ENCODE data around the gene SUPT3H.

SUPT3H gene

GRCh38 chr6:45229416-45229815, 148.3 kb downstream of the SUPT3H start:
- Histone ChIP-seq H3K27me3 (ENCODE audit: control insufficient read depth, insufficient read depth, low read length) (no peaks in the 10 kb centered on the region), H3K27ac (ENCODE audit: low read length) (no peak overlapping the region), H3K36me3 (ENCODE audit: control insufficient read depth, low read depth, low read length) (no peaks in the 10 kb centered on the region), H3K4me3 (ENCODE audit: low read length) (no peak overlapping the region), H3K9me3 (ENCODE audit: control insufficient read depth, low read depth, low read length) (no peaks in the 10 kb centered on the region), H3K4me1 (ENCODE audit: control insufficient read depth, low read depth, low read length) (no peaks in the 10 kb centered on the region), H3K9ac (ENCODE audit: low read length) (no peak overlapping the region)

DNA sequence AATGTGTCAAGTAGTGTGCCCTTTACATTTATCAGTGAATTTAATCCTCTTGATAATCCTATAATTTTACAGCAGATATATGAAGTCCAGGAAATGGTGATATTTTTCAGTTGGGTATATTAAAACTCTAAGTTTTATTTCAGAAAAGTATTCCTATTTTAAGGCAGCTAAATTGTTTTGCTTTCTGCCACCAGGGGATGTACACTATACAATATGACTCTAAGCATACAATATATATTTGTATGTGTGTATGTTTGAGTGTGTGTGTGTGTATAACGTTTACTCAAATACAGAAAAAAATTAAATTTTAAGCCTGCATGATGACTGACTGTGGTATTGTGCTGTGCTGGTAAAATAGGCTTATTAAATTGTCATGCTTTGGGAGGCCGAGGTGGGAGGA, 151.7 kb downstream of the SUPT3H start:
- H3K27ac ChIP-seq (ENCODE audit: low read length) = no peak overlapping the region
- no peak overlapping the region for H3K4me3 ChIP-seq (ENCODE audit: low read length)
- H3K9ac ChIP-seq (ENCODE audit: low read length) = no peak overlapping the region
- peaks cover 3% of the 10 kb centered on the region for H3K4me1 ChIP-seq (ENCODE audit: control insufficient read depth, low read depth, low read length)
- H3K36me3 ChIP-seq (ENCODE audit: control insufficient read depth, low read depth, low read length) = no peaks in the 10 kb centered on the region
- no peaks in the 10 kb centered on the region for H3K9me3 ChIP-seq (ENCODE audit: control insufficient read depth, low read depth, low read length)
- no peaks in the 10 kb centered on the region for H3K27me3 ChIP-seq (ENCODE audit: control insufficient read depth, insufficient read depth, low read length)

- H3K4me3 ChIP-seq (ENCODE audit: low read length) = no peak overlapping the region
- no peaks in the 10 kb centered on the region for H3K9me3 ChIP-seq (ENCODE audit: control insufficient read depth, low read depth, low read length)
- no peaks in the 10 kb centered on the region for H3K36me3 ChIP-seq (ENCODE audit: control insufficient read depth, low read depth, low read length)
- no peak overlapping the region for H3K9ac ChIP-seq (ENCODE audit: low read length)
- H3K27ac ChIP-seq (ENCODE audit: low read length) = no peak overlapping the region
- peaks cover 3% of the 10 kb centered on the region for H3K4me1 ChIP-seq (ENCODE audit: control insufficient read depth, low read depth, low read length)
- H3K27me3 ChIP-seq (ENCODE audit: control insufficient read depth, insufficient read depth, low read length) = no peaks in the 10 kb centered on the region
Observed at GRCh38 chr6:45222380-45222779, 155.4 kb downstream of the SUPT3H start.

DNA sequence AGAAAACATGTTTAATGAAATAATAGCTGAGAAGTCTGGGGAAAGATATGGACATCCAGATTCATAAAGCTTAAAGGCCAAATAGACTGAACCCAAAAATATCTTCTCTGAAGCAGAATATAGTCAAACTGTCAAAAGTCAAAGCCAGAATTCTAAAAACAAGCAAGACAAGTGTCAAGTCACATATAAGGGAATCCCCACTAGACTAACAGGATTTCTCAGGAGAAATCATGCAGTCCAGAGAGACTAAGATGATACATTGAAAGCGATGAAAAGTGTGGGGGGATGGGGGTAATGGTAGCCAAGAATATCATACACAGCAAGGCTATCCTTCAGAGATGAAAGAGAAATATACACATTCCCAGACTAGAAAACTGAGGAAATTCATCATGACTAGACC, 162.0 kb downstream of the SUPT3H start:
- H3K36me3 ChIP-seq (ENCODE audit: control insufficient read depth, low read depth, low read length) = no peaks in the 10 kb centered on the region
- peaks cover 21% of the 10 kb centered on the region for H3K4me1 ChIP-seq (ENCODE audit: control insufficient read depth, low read depth, low read length)
- no peaks in the 10 kb centered on the region for H3K27me3 ChIP-seq (ENCODE audit: control insufficient read depth, insufficient read depth, low read length)
- H3K9ac ChIP-seq (ENCODE audit: low read length) = no peak overlapping the region
- H3K4me3 ChIP-seq (ENCODE audit: low read length) = no peak overlapping the region
- no peaks in the 10 kb centered on the region for H3K9me3 ChIP-seq (ENCODE audit: control insufficient read depth, low read depth, low read length)
- H3K27ac ChIP-seq (ENCODE audit: low read length) = no peak overlapping the region

DNA sequence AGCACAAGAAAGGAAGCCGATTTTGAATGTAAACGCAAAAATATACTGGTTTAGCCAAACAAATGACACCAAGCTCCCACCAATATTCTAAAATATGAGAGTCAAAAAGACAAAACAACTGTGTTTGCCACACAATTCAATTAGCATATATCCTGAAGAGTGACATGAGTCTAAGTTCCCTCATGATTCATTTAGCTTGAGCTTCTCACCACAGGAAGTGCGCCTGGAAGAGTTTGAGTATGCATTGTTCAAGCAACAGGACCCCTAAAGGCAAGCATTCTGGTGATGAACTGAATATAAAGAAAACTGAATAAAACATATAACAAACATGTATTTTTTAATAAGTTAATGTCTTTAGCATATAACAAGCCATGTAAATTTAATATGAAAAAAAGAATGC, 164.8 kb downstream of the SUPT3H start:
- Histone ChIP-seq H3K4me3 (ENCODE audit: low read length) (no peak overlapping the region), H3K9me3 (ENCODE audit: control insufficient read depth, low read depth, low read length) (peaks cover 5% of the 10 kb centered on the region), H3K9ac (ENCODE audit: low read length) (no peak overlapping the region), H3K36me3 (ENCODE audit: control insufficient read depth, low read depth, low read length) (no peaks in the 10 kb centered on the region), H3K27me3 (ENCODE audit: control insufficient read depth, insufficient read depth, low read length) (no peaks in the 10 kb centered on the region), H3K27ac (ENCODE audit: low read length) (no peak overlapping the region), H3K4me1 (ENCODE audit: control insufficient read depth, low read depth, low read length) (peaks cover 21% of the 10 kb centered on the region)

- Histone ChIP-seq H3K4me1 (ENCODE audit: control insufficient read depth, low read depth, low read length) (peaks cover 21% of the 10 kb centered on the region), H3K36me3 (ENCODE audit: control insufficient read depth, low read depth, low read length) (no peaks in the 10 kb centered on the region), H3K27me3 (ENCODE audit: control insufficient read depth, insufficient read depth, low read length) (no peaks in the 10 kb centered on the region), H3K9me3 (ENCODE audit: control insufficient read depth, low read depth, low read length) (peaks cover 5% of the 10 kb centered on the region), H3K4me3 (ENCODE audit: low read length) (no peak overlapping the region), H3K9ac (ENCODE audit: low read length) (no peak overlapping the region), H3K27ac (ENCODE audit: low read length) (no peak overlapping the region)
Observed at GRCh38 chr6:45209762-45210161, 168.0 kb downstream of the SUPT3H start.

- Histone ChIP-seq H3K36me3 (ENCODE audit: control insufficient read depth, low read depth, low read length) (no peaks in the 10 kb centered on the region), H3K4me3 (ENCODE audit: low read length) (no peak overlapping the region), H3K27me3 (ENCODE audit: control insufficient read depth, insufficient read depth, low read length) (no peaks in the 10 kb centered on the region), H3K9me3 (ENCODE audit: control insufficient read depth, low read depth, low read length) (peaks cover 5% of the 10 kb centered on the region), H3K9ac (ENCODE audit: low read length) (no peak overlapping the region), H3K4me1 (ENCODE audit: control insufficient read depth, low read depth, low read length) (no peaks in the 10 kb centered on the region), H3K27ac (ENCODE audit: low read length) (no peak overlapping the region)
Observed at GRCh38 chr6:45206793-45207492, 170.8 kb downstream of the SUPT3H start.

DNA sequence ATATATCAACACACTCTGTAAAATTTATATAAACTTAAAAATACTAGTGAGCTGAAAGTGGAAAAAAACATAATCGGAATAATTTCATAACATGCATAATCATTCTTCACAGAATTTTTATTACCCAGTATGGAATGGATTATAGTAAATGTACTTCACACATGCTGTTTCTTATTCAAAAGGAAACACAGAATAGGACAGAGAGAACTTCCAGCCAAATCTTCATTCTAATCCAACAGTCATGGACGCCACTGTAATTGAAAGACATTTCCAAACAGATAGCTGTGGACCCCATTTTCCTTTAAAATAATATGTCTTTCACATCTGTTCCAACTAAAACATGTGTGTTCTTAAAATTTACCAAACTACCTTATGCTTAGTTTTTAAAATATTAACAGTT, 176.2 kb downstream of the SUPT3H start:
- H3K4me1 ChIP-seq (ENCODE audit: control insufficient read depth, low read depth, low read length) = no peaks in the 10 kb centered on the region
- no peak overlapping the region for H3K27ac ChIP-seq (ENCODE audit: low read length)
- no peak overlapping the region for H3K4me3 ChIP-seq (ENCODE audit: low read length)
- no peak overlapping the region for H3K9ac ChIP-seq (ENCODE audit: low read length)
- no peaks in the 10 kb centered on the region for H3K9me3 ChIP-seq (ENCODE audit: control insufficient read depth, low read depth, low read length)
- no peaks in the 10 kb centered on the region for H3K36me3 ChIP-seq (ENCODE audit: control insufficient read depth, low read depth, low read length)
- H3K27me3 ChIP-seq (ENCODE audit: control insufficient read depth, insufficient read depth, low read length) = no peaks in the 10 kb centered on the region

DNA sequence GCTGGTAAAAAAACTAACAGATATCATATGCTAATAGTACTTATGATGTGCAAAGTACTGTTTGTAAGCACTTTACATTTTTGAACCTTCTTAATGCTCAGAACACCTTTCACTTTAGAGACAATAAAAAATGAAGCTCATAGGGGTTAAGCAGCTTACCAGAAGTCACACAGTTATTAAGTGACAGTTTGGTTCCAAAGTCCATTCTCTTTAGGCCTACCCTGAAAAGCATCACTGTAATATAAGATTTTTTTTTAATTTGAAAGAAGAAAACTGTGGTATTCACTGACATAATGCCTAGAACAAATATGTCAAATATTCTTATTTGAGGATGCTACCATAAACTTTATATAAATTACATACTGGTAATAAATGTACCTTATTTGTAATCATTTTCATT, 177.2 kb downstream of the SUPT3H start:
- H3K27me3 ChIP-seq (ENCODE audit: control insufficient read depth, insufficient read depth, low read length) = no peaks in the 10 kb centered on the region
- no peaks in the 10 kb centered on the region for H3K9me3 ChIP-seq (ENCODE audit: control insufficient read depth, low read depth, low read length)
- H3K27ac ChIP-seq (ENCODE audit: low read length) = no peak overlapping the region
- H3K9ac ChIP-seq (ENCODE audit: low read length) = no peak overlapping the region
- H3K36me3 ChIP-seq (ENCODE audit: control insufficient read depth, low read depth, low read length) = no peaks in the 10 kb centered on the region
- no peak overlapping the region for H3K4me3 ChIP-seq (ENCODE audit: low read length)
- H3K4me1 ChIP-seq (ENCODE audit: control insufficient read depth, low read depth, low read length) = no peaks in the 10 kb centered on the region

DNA sequence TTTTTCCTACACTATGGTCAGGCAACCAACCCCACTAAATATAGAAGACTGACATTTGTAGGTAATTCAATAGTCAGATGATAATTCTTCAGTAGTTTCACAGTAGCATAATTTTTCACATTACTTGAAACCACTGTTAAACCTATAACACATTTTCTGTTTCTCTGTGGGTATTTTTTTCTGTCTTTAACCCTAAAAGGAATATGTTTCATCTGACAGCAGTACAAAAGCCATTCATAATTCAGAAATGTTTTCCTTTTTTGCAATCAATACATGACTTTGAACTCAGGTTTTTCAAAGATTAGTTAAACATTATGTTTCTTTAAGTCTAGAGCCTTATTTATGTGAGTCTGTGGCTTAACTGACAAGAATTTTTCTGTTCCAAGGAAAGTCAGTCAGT, 178.2 kb downstream of the SUPT3H start:
- H3K4me3 ChIP-seq (ENCODE audit: low read length) = no peak overlapping the region
- no peak overlapping the region for H3K27ac ChIP-seq (ENCODE audit: low read length)
- no peak overlapping the region for H3K9ac ChIP-seq (ENCODE audit: low read length)
- no peaks in the 10 kb centered on the region for H3K36me3 ChIP-seq (ENCODE audit: control insufficient read depth, low read depth, low read length)
- H3K4me1 ChIP-seq (ENCODE audit: control insufficient read depth, low read depth, low read length) = no peaks in the 10 kb centered on the region
- H3K27me3 ChIP-seq (ENCODE audit: control insufficient read depth, insufficient read depth, low read length) = no peaks in the 10 kb centered on the region
- H3K9me3 ChIP-seq (ENCODE audit: control insufficient read depth, low read depth, low read length) = no peaks in the 10 kb centered on the region

- Histone ChIP-seq H3K27ac (ENCODE audit: low read length) (no peak overlapping the region), H3K9ac (ENCODE audit: low read length) (no peak overlapping the region), H3K36me3 (ENCODE audit: control insufficient read depth, low read depth, low read length) (no peaks in the 10 kb centered on the region), H3K9me3 (ENCODE audit: control insufficient read depth, low read depth, low read length) (no peaks in the 10 kb centered on the region), H3K4me3 (ENCODE audit: low read length) (no peak overlapping the region), H3K4me1 (ENCODE audit: control insufficient read depth, low read depth, low read length) (no peaks in the 10 kb centered on the region), H3K27me3 (ENCODE audit: control insufficient read depth, insufficient read depth, low read length) (no peaks in the 10 kb centered on the region)
Observed at GRCh38 chr6:45196121-45196520, 181.6 kb downstream of the SUPT3H start.

DNA sequence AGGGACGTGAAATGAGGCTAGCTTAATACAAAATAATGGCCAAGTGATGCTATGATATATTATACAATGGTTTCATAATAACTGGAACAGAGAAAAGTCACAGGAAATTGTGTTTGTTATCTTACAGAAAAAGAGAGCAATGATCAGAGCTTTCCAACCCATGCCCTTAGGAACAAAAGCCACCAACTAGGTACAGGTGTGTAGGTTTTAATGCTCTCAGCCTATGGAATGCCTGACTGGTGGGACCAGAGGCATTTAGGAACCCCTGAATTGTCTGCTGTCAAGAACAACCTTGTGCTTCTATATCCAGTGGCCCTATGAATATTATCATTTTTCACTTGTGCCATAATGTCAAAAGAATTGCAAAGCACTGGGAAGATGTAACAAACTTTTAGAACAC, 182.6 kb downstream of the SUPT3H start:
- Histone ChIP-seq H3K4me1 (ENCODE audit: control insufficient read depth, low read depth, low read length) (no peaks in the 10 kb centered on the region), H3K36me3 (ENCODE audit: control insufficient read depth, low read depth, low read length) (no peaks in the 10 kb centered on the region), H3K4me3 (ENCODE audit: low read length) (no peak overlapping the region), H3K27ac (ENCODE audit: low read length) (no peak overlapping the region), H3K27me3 (ENCODE audit: control insufficient read depth, insufficient read depth, low read length) (no peaks in the 10 kb centered on the region), H3K9me3 (ENCODE audit: control insufficient read depth, low read depth, low read length) (no peaks in the 10 kb centered on the region), H3K9ac (ENCODE audit: low read length) (no peak overlapping the region)

Data from iPS-18a (cell line).